Subcutaneous adipose tissue (tissue), 4 donors: ENCODE data around the gene RIPOR2. TPM values are rescaled to one million over a fixed set of nuclear protein-coding genes. Genes with fewer than 3 reads are reported as not detected.

Experiments used
- CTCF ChIP-seq: fragments of 450-650 bp; IDR thresholded peaks from one replicate; pipeline ENCODE4 v1.5.1; 2016; ENCODE audit warnings: low read depth, mild to moderate bottlenecking, control low read depth, antibody characterized with exemption, moderate library complexity
- total RNA-seq, 4 donors: library from RNA; depleted of rRNA; stranded (reverse); fragments of >200 nt; gene quantifications; one replicate each; pipeline ENCODE4 v1.1.0, GENCODE V29; 2016

Gene RIPOR2
- total RNA-seq, 4 donors from 2014 or later, result 7.9 to 36.1 (median 9.2) TPM

- TF ChIP-seq CTCF, result no peak
Observed at GRCh38 chr6:24899136-24899996, 36.4 kb downstream of the RIPOR2 start.

DNA sequence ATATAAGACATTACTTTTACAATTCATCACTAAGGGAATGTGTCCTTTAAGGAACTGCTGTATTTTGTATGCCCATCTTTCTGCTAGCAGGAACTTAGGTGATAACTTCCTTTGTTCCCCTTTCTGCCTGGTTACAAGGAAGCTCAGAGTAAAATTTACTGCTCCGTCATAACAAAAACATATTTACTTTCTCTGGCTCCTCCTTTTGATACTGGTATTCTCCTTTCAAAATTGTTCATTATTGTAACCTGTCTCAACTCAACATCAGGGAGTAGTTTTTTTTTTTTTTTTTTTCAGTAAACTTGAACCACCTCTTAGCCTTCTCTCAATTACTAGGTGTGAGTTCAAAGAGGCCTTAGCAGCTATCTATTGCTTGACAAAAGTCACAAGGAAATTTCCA, 37.1 kb downstream of the RIPOR2 start:
- no peak for TF ChIP-seq CTCF

DNA sequence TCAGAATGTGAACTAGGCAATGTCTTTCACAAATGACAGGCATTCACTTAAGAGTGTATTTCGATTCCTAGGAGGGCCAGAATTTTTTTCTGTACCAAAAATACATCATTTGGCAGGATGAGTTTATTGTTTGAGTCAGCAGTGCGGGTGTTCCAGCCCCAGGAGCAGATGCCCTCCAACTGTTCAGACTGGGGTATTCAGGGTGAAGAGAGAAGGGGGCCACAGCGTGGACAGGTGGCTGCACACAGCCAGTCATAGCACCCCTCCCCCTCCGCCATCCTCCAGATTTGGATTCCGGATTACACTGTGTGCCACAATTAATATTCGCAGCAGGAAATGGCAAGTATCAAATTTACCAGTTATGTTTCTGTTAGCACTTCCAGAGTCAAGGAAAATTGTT, 38.6 kb downstream of the RIPOR2 start:
- TF ChIP-seq CTCF, result no peak

DNA sequence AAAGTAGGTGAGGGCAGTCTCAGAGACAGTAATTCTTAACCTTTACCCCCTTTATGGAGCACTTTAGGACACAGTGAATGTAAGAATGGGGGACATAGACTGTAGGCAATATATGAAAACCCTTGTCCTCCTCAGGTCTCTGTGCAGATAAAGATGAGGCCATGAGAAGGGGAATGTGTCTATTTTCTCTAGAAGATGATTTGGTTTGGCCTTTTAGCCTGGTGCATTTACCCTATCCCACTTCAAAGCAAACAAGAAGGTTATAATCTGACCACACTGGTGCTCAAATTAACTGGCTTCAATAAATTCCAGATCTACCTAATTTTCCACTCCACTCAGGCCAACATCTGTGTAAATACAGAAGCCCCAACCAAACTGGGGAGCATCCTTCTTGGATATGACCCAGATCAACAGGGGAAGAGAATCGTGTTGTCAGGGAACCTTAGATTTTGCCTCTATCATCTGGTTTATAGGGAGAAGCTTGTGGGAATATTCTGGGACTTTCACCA, 42.4 kb downstream of the RIPOR2 start:
- TF ChIP-seq CTCF, result no peak

DNA sequence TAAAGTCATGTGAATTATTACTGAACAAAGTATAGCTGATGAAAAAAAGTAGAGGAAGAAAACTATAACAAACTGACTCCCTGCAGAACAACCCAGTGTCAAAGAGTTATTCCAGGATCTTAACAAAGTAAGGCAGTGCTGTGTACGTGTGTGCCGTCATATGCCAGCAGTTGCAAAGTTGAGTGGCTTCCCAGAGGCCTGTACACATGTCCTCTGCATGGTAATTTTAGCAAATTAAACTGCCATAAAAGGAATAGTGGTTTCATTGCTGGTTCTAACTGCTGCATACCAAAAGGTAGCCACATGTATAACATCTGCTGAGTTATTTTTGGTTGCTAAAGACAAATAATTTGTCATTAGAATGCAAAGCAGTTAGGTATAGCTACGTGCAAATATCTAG, 44.8 kb downstream of the RIPOR2 start:
- no peak for TF ChIP-seq CTCF

- no peak for TF ChIP-seq CTCF
Observed at GRCh38 chr6:24890471-24890870, 45.3 kb downstream of the RIPOR2 start.

- no peak for TF ChIP-seq CTCF
Observed at GRCh38 chr6:24888715-24889370, 46.9 kb downstream of the RIPOR2 start.
